K562 (cell line): ENCODE data around the gene NTRK1. TPM values are rescaled to one million over a fixed set of nuclear protein-coding genes. Genes with fewer than 3 reads are reported as not detected.

Experiments
- ATF4 ChIP-seq: fragments of 450-650 bp; formaldehyde crosslinking; IDR thresholded peaks from 2 replicates; pipeline ENCODE4 v1.4.0; 2022; ENCODE audit warnings: mild to moderate bottlenecking, moderate library complexity
- CBFB ChIP-seq: sonication (generic); formaldehyde crosslinking; IDR thresholded peaks from 2 replicates; pipeline ENCODE4 v1.4.0; 2020; ENCODE audit warnings: mild to moderate bottlenecking, missing genetic modification reagents
- CSDE1 ChIP-seq, 2 experiments: fragments of 450-650 bp; IDR thresholded peaks; 2 replicates each; pipeline ENCODE4 v1.6.1; 2016; ENCODE audit warnings: mild to moderate bottlenecking in 1 of 2
- E2F8 ChIP-seq: fragments of 450-650 bp; IDR thresholded peaks from 2 replicates; pipeline ENCODE4 v1.7.1; 2018; ENCODE audit warnings: mild to moderate bottlenecking, low read depth; ENCODE audit not compliant: partially characterized antibody
- HDAC6 ChIP-seq: IDR thresholded peaks from 2 replicates; pipeline ENCODE4 v1.6.1; 2012; ENCODE audit warnings: low read depth, mild to moderate bottlenecking, control low read depth, inconsistent platforms, low read length, moderate library complexity
- MCM2 ChIP-seq: fragments of 450-650 bp; IDR thresholded peaks from 2 replicates; pipeline ENCODE4 v1.6.1; 2017; ENCODE audit warnings: low read depth, mild to moderate bottlenecking
- SMAD3 ChIP-seq: fragments of 450-650 bp; formaldehyde crosslinking; conservative IDR thresholded peaks from 2 replicates; pipeline ENCODE4 v1.4.0; 2020; ENCODE audit warnings: mild to moderate bottlenecking
- SMAD4 ChIP-seq: fragments of 250-450 bp; sonication (Bioruptor Pico); conservative IDR thresholded peaks from 2 replicates; pipeline ENCODE4 v1.8.0; 2021; ENCODE audit warnings: inconsistent platforms, mild to moderate bottlenecking, moderate library complexity
- ZNF274 ChIP-seq: IDR thresholded peaks from 2 replicates; pipeline ENCODE4 v1.6.1; 2011; ENCODE audit warnings: low read depth, mild to moderate bottlenecking, low read length, moderate library complexity, borderline replicate concordance
- ZNF407 ChIP-seq: fragments of 450-650 bp; IDR thresholded peaks from 2 replicates; pipeline ENCODE4 v1.6.1; 2016; ENCODE audit warnings: low read depth
- polyA plus RNA-seq, 8 experiments: library from polyadenylated mRNA; depleted of rRNA in 4 of 8; stranded (reverse) in 5 of 8; unstranded in 3 of 8; fragments of >200 nt; fragmentation: Nextera tagmentation in 2 of 8; fragmentation: Illumina TruSeq in 1 of 8; extraction: Ambion mirVana in 2 of 8; extraction: Trizol in 1 of 8; gene quantifications; 2 replicates each; pipeline versions ENCODE4 v1.2.1 to v1.2.3, GENCODE V29; 2011 to 2014; ENCODE audit warnings: inconsistent platforms in 1 of 8, missing spikeins in 1 of 8
- total RNA-seq, 7 experiments: library from RNA; depleted of rRNA in 6 of 7; stranded (reverse); fragments of >200 nt in 6 of 7; fragmentation: Illumina TruSeq in 2 of 7; extraction: Trizol in 2 of 7; gene quantifications; 2 replicates each; pipeline versions ENCODE4 v1.2.1 to v1.2.3, GENCODE V29; 2011 to 2021; ENCODE audit warnings: low replicate concordance in 1 of 7

Gene NTRK1
- total and polyA plus RNA-seq, 9 of the 15 experiments (the other 6 are each of a cell fraction or from before 2014, with no cell fraction given), result 0.46 to 30.0 (median 7.9) TPM

GRCh38 chr1:156889802-156890580, 29.3 kb downstream of the NTRK1 start (continued):
- TF ChIP-seq ZNF407 (no peak), ZNF274 (no peak), MCM2 (no peak), SMAD3 (no peak), CBFB (CRISPR knock-in tag) (no peak), CSDE1 (IDR thresholded peaks at IDR 0.05) (no peak), SMAD4 (CRISPR knock-in tag) (0 out of 2 replicates have a peak, but pooled peaks have one; percentile 30), E2F8 (no peak), ATF4 (no peak), HDAC6 (no peak)
